NCI-H2107 (cell line): ENCODE results near the gene LSM11.
A peak's percentile ranks its signal among the peaks of the same experiment; 100 is the strongest.
"Not testable (repeated sequence)": the region's sequence is repeated elsewhere in the genome, so short reads cannot be mapped to it uniquely, and the experiment has no call there.

Source experiments
- DNase-seq: peaks from one replicate; lab custom pipeline; 2025; lab: John Stamatoyannopoulos, UW

The LSM11 gene

DNA sequence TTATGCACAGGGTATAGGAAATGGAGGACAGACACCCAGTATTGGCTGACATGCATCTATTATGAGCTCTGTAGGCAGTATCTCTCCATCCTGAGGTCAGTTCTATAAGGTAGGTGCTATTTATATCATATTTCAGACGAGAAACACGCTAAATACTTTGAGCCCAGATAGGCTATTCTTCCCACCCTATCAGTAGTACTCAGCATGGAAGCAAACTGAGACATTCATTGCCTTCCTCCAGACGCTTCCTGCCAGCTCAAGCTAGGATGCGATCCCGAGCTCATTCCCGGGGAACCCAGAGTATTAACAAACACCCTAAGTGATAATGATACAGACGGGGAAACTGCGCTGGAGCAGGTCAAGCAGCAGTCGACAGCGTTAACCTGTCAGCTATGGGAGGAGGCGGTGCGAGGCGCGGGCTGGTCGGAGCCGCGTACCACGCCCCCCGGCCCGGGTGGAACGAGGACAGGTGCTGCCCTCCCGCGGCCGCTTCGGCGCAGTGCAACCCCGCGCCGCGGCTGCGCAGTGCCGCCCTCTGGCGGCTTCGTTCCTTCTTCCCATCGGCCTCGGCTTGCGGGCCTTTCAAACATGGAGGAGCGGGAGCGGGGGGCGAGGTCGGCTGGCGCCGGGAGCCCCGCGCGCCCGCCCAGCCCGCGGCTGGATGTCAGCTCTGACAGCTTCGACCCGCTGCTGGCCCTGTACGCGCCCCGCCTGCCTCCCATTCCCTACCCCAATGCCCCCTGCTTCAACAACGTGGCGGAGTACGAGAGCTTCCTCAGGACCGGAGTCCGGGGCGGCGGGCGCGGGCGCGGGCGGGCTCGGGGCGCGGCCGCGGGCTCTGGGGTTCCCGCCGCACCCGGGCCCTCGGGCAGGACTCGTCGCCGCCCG is at the start of gene LSM11:
Gene LSM11 (plus strand): TSS at position 550 of the 888 bp plus-strand sequence. CDS start 39 bp downstream, at position 589.
- peak; percentile 57 for DNase-seq

GRCh38 chr5:157693816-157694215 is 49.7 kb upstream of the LSM11 start:
- DNase-seq, result not testable (repeated sequence)

- DNase-seq, result not testable (repeated sequence)
Measured at GRCh38 chr5:157696154-157696553, 47.4 kb upstream of the LSM11 start.

GRCh38 chr5:157698674-157699073 is 44.8 kb upstream of the LSM11 start:
- DNase-seq, result not testable (repeated sequence)

- DNase-seq, result no peak
Measured at GRCh38 chr5:157703736-157704135, 39.8 kb upstream of the LSM11 start.

- DNase-seq, result no peak
Measured at GRCh38 chr5:157708866-157709265, 34.6 kb upstream of the LSM11 start.

DNA sequence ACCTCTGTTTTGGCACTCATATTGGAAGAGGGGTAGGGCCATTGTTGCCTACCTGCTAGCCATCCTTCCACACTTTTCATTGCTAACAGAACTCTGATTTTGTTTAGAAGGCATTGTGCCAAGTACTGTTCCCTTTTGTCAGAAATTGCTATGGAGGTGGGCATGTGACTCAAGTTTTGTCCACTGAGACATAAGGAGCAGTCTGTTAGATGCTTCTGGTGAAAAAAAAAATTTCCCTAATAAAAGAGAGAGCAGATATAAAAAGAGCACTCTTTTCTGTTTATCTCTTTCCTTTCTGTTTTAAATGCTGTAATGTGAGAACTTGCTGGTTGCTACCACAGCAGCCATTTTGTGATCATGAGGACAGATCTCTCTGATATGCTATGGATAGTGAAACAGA is 34.2 kb upstream of the LSM11 start:
- DNase-seq, result no peak

DNA sequence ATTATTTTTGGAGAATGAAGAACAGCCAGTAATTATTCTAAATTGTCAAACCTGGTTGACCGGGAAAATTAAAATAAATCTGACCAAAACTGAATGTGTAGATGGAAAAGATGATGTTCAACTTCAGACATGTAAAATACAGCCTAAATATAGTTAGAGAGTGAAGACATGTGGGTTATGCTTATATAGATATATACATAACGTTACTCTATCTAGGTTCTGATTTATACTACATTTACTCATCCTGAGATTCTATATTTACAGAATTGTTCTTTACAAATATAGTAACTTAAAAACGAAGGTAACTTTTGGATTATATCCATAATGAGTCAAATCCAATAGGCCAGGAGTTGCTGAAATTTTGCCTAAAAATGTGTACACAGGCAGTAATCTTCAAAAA is 33.1 kb upstream of the LSM11 start:
- DNase-seq, result no peak

DNA sequence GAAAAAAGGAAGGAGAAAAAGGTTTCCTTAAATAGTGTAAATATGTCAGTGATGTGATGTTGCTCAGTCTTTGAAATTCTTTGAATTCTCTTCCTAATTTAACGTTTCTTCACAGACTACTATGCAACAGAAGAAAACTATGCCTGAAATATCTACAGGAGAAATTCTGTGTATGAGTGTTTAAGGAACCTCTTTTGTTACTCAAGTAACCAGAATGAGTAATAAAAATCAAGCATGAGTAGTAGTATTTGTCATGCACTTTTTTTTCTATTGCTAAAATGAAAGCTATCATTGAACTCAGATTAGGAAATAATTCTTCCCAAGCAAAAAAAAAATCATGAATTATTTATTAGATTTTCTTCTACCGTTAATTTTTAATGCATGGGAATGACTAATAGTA is 32.6 kb upstream of the LSM11 start:
- DNase-seq, result no peak

GRCh38 chr5:157713830-157714595 is 29.5 kb upstream of the LSM11 start:
- DNase-seq, result no peak

DNA sequence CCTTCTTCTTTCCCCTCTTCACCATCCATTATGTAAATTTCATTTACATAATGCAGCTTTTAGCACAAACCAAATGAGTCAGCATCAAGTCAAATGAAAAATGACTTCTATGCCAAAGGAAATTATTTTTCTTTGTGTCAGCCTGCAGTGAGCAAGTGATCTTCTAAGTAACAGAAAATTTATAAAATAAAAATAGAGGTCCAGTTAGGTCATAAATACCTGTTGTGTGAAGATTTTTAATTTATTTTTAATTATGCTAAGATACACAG is 29.0 kb upstream of the LSM11 start:
- no peak for DNase-seq

GRCh38 chr5:157718519-157718918 is 25.0 kb upstream of the LSM11 start:
- no peak for DNase-seq

DNA sequence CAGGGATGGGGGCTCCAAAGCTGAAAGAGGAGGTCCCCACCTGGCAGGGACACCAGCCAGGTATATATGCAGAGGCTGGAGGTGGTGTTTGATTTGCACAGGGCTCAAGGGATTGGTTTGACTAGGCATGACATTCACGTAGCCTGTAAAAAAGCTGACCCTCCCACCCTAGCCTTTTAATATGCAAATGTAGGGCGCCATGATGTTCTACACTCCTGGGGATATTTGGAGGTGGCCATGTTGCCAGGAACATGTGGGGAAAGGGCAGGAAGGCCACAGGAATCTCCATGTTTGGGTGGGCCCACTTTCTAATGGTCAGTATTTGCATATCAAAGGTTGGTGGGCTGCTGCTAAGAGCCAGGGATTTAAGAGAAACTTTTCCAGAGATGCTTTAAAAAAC is 24.3 kb upstream of the LSM11 start:
- DNase-seq, result no peak

DNA sequence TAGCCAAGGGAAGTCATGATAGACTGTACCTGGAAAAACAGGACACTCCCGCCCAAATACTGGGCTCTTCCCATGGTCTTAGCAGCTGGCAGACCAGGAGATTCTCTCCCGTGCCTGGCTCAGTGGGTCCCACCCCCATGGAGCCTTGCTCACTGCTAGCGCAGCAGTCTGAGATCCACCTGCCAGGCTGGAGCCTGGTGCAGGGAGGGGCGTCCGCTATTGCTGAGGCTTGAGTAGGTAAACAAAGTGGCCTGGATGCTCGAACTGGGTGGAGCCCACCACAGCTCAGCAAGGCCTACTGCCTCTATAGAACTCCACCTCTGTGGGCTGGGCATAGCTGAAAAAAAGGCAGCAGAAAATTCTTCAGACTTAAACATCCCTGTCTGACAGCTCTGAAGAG is 22.4 kb upstream of the LSM11 start:
- DNase-seq, result no peak

GRCh38 chr5:157722895-157723294 is 20.6 kb upstream of the LSM11 start:
- not testable (repeated sequence) for DNase-seq

DNA sequence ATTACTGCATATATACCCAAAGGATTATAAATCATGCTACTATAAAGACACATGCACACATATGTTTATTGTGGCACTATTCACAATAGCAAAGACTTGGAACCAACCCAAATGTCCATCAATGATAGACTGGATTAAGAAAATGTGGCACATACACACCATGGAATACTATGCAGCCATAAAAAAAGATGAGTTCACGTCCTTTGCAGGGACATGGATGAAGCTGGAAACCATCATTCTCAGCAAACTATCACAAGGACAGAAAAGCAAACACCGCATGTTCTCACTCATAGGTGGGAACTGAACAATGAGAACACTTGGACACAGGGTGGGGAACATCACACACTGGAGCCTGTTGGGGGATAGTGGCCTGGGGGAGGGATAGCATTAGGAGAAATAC is 16.9 kb upstream of the LSM11 start:
- DNase-seq, result not testable (repeated sequence)

DNA sequence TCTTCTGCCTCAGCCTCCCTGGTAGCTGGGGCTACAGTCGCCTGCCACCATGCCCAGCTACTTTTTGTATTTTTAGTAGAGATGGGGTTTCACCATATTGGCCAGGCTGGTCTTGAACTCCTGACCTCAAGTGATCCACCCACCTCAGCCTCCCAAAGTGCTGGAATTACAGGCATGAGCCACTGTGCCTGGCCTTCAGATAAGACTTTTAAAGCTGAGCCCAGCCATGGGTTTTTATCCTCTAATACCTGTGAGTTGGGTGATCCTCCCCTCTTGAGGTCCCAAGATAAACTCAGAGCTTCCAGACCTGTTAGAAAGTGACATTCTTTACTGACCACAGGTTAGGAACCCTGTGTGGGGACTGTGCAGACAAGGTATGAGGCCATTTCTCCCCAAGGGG is 15.7 kb upstream of the LSM11 start:
- not testable (repeated sequence) for DNase-seq

DNA sequence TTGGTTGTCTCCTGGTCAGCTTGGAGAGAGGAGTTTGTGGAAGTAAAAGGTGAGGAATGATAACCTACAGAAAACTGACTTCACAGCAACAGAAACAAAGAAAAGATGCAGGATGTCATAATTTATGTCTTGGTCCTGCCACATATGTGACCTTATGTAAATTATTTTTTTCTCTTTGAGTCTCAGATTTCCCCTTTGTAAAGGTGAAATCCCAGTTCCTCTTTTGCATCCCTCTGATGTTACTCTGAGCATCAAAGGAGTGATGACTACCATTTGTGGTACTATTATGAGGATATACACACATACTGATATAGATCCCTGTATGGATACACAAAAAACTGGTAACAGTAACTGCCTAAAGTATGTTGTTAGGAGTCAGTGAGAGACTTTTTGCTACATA is 13.7 kb upstream of the LSM11 start:
- no peak for DNase-seq

DNA sequence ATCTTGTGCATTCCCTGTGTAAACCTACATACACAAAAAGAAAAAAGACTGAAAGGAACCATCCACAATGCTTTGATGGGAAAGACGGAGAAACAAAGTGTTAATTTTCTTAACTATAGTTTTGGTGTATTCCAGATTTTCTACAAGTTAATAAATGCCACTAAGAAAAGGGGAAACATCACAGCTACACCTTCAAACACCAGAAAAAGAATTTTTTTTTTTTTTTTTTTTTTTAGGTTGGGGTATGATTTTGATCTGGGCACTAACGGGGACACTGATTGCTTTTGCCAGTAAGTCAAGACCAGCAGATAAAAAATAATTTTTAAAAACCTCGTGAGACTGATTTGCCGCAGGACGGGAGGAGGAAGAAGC is 12.6 kb upstream of the LSM11 start:
- DNase-seq, result no peak

DNA sequence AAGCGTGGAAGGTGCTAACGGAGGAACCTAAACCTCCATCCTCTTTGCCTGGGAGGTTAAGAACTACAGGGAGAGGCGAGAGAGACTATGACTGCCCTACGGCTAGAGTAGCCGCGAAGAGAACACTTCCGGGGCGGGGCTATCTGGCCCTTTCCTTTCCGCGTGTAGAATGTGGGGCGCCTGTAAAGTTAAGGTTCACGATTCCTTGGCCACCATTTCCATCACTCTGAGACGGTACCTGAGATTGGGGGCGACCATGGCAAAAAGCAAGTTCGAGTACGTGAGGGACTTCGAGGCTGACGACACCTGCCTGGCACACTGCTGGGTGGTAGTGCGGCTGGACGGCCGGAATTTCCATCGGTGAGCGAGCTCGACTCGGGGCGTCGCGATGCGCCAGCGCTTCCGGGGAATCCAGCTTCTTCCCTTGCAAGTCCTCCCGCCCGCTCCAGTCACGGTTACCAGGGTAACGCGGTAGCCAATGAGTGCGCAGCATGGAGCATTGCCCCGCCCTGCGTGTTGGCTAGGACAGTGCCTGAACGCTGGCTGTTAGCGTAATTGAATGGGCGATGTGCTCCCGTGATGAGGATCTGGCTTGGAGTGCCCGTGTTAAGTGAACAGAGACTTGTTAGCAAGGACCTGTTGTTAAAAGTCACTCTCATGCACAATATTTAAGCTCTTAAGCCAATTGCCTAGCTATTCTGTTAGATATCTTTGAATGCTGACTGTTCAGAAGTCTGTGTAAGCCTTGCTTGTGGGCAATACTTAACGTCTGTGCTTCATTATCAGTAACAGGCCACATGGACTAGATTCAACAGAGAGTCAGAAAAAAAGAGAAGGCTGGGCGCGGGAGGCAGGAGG is 12.0 kb upstream of the LSM11 start, which contains the start of gene THG1L:
Gene THG1L (plus strand): TSS at position 149 of the 858 bp plus-strand sequence. CDS start 21 bp downstream, at position 170.
- peak; percentile 74 for DNase-seq

GRCh38 chr5:157732130-157732514 is 11.4 kb upstream of the LSM11 start:
- DNase-seq, result no peak

DNA sequence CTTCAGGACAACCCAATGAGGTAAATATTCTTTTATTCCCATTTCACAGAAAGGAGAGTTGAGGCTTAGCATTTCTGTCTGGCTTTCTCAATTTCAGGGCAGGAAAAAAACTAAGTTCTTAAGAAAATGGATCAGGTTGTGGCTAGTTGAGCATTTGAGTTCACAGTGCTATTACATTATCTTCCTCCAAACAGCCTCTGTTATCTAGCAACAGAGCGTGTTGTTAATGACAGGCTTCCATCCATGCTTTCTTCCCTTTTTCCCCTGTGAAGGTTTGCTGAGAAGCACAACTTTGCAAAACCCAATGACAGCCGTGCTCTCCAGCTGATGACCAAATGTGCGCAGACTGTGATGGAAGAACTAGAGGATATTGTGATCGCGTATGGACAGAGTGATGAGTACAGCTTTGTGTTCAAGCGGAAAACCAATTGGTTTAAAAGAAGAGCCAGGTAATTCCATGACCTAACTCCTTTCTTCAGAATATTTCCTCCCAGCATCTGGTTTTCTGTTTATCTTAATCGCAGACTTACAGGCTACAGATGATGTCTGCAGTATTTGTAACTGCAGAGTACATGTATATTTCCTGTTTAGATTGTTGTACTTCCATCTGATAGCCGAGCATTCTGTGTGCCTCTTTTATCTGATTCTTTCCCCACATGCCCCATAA is 10.8 kb upstream of the LSM11 start:
- DNase-seq, result no peak
